HFF-Myc (cell line): ENCODE results near the gene ZNF664.

Source experiments
- DNase-seq: peaks from one replicate; pipeline ENCODE4 v3.0.0-alpha.2; 2011; ENCODE audit warnings: low read depth; ENCODE audit errors: extremely low read depth
- H3K4me3 ChIP-seq: replicated peaks from 2 replicates; pipeline ENCODE4 v1.5.1; 2011; ENCODE audit warnings: low read depth, mild to moderate bottlenecking, control low read depth, low read length
- CTCF ChIP-seq: IDR thresholded peaks from 2 replicates; pipeline ENCODE4 v1.5.1; 2012; ENCODE audit warnings: mild to moderate bottlenecking, low read depth, low read length, control low read depth; ENCODE audit errors: missing control alignments

The ZNF664 gene

GRCh38 chr12:123936956-123937706 is 35.9 kb upstream of the ZNF664 start:
- H3K4me3 ChIP-seq: no peak overlapping the region
- no peak for DNase-seq
- no peak for TF ChIP-seq CTCF

GRCh38 chr12:123937707-123938591 is 35.1 kb upstream of the ZNF664 start:
- no peak for DNase-seq
- TF ChIP-seq CTCF: no peak

GRCh38 chr12:123938679-123939480 is 34.1 kb upstream of the ZNF664 start:
- no peak overlapping the region for H3K4me3 ChIP-seq
- no peak for DNase-seq
- TF ChIP-seq CTCF: peak; percentile 67

More at GRCh38 chr12:123937707-123938591, 35.1 kb upstream of the ZNF664 start:
- H3K4me3 ChIP-seq: no peak overlapping the region

- DNase-seq: no peak
- TF ChIP-seq CTCF: no peak
- no peak overlapping the region for H3K4me3 ChIP-seq
These were observed 33.0 kb upstream of the ZNF664 start for GRCh38 chr12:123939716-123940626.

- DNase-seq: no peak
- no peak for TF ChIP-seq CTCF
- H3K4me3 ChIP-seq: no peak overlapping the region
These were observed 32.4 kb upstream of the ZNF664 start for GRCh38 chr12:123940627-123940966.

- TF ChIP-seq CTCF: no peak
- no peak for DNase-seq
- H3K4me3 ChIP-seq: no peak overlapping the region
These were observed 32.0 kb upstream of the ZNF664 start for GRCh38 chr12:123941000-123941399.
